ENCODE results near the gene PHLPP1.

PHLPP1 gene

DNA sequence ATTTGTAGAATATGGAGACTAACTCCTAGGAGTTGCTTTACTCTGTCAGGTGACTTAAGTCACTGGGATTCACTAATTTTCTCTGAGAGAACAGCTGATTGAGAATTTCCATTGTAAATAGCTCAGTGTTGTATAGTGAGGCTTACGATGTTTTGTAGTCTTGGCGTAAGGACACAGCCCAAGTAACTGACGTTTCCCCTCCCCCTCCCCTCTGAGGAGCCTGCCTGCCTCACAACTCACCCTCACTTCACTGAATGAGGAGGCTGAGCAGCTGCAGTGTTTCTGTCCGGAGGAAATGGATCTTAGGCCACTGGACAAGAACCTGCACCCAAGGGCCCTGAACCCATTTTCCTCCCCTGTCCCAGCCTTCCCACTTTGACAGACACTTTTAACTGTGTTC is 264.6 kb downstream of the PHLPP1 start:
- no peak for DNase-seq (ENCODE audit: low spot score)
- no peak for TF ChIP-seq CTCF (IDR thresholded peaks at IDR 0.05; ENCODE audit: borderline replicate concordance, control extremely low read depth, extremely low read depth, insufficient read depth, missing control alignments)
- in situ Hi-C loops (cut with MboI; ENCODE audit: low sequenced_read_pairs, unreplicated experiment), result loop anchor here (25.0 kb wide), 3 partner anchors 393 to 793 kb away; partner anchors contain the start of genes PIGN and RELCH

DNA sequence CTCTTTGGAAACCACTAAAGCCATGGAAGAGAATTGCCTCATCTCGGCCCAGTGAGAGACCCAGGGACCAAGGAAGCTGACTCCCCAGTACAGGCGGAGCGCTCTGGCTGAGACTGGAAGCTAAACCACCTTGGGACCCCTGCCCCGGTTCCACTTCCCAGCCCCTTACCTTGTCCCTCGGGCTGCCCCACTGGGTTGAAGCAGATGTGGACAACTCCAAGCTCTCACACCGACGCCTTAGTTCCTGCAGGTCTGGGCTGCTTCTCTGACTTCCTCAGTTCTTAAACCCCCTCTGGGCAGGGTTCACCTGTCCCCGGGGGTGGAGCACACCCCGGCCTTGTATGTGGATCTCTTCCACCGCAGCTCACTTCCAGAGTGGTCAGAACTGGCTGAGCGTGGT is 266.2 kb downstream of the PHLPP1 start:
- DNase-seq (ENCODE audit: low spot score), result no peak
- in situ Hi-C loops (cut with MboI; ENCODE audit: low sequenced_read_pairs, unreplicated experiment), result loop anchor here (25.0 kb wide), 3 partner anchors 394 to 794 kb away; partner anchors contain the start of genes PIGN and RELCH
- TF ChIP-seq CTCF (IDR thresholded peaks at IDR 0.05; ENCODE audit: borderline replicate concordance, control extremely low read depth, extremely low read depth, insufficient read depth, missing control alignments), result no peak

DNA sequence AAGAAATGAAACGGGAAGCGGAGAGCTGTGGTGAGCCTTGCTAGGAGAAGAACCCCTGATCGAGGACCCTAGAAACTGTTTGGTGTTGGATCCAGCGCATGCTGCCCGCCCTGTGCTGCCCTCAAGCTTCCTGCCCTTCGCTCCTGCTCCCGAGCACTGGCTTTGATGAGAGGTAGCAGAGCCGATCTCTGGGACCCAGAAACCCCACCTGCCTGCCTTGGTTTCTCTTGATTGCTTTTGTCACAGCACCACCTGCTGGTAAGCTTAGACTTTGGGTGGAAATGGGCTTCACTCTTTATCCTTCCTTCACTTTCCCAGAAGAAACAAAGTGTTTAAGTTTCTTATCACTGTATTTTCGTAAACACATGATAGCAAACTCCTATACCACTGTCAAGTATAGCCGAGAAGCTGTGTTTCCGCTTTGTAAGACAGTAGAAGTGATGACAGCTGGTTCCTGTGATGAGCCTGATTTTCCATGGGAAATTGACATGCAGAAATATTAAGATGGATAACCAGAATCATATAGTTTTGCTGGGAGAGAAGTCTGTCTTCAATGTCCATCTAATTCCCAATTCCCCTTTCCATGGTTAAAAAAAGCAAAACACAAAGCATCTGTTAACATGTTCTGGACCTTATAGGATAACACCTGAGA is 267.4 kb downstream of the PHLPP1 start:
- in situ Hi-C loops (cut with MboI; ENCODE audit: low sequenced_read_pairs, unreplicated experiment), result loop anchor here (25.0 kb wide), 3 partner anchors 395 to 795 kb away; partner anchors contain the start of genes PIGN and RELCH
- peak; percentile 74 for TF ChIP-seq CTCF (IDR thresholded peaks at IDR 0.05; ENCODE audit: borderline replicate concordance, control extremely low read depth, extremely low read depth, insufficient read depth, missing control alignments)
- DNase-seq (ENCODE audit: low spot score), result peak; percentile 82

DNA sequence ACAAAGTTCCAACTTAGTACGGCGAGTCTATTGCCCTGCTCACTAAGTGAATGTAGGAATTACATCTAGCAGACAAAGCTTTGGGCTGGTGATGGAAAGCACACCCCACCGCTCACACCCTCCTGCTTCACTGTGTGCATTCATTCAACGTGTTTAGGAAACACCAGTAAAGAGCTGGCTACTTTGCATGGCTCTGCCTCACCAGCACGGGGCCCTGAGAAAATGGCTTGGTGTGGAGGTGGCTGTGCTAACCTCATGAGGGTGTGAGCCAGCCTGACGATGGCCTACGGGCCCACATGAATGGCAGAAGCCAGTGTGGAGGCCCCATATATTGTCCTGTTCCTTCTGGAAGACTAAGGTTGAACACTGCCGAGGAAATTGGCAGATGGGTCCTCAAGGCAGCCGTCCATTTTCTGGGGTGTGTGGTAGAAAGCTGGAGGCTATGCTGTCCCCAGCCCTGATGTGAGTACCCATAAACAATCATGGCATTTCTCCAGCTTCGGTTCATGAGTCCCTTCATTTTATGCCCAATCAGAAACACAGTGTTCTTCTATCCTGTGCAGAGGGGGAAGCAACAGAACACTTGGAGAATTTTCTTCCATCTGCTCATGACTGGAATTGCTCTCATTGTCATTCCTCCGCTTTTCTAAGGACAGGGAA is 269.4 kb downstream of the PHLPP1 start:
- no peak for DNase-seq (ENCODE audit: low spot score)
- TF ChIP-seq CTCF (IDR thresholded peaks at IDR 0.05; ENCODE audit: borderline replicate concordance, control extremely low read depth, extremely low read depth, insufficient read depth, missing control alignments), result no peak
- in situ Hi-C loops (cut with MboI; ENCODE audit: low sequenced_read_pairs, unreplicated experiment), result loop anchor here (25.0 kb wide), 3 partner anchors 397 to 797 kb away; partner anchors contain the start of genes PIGN and RELCH

DNA sequence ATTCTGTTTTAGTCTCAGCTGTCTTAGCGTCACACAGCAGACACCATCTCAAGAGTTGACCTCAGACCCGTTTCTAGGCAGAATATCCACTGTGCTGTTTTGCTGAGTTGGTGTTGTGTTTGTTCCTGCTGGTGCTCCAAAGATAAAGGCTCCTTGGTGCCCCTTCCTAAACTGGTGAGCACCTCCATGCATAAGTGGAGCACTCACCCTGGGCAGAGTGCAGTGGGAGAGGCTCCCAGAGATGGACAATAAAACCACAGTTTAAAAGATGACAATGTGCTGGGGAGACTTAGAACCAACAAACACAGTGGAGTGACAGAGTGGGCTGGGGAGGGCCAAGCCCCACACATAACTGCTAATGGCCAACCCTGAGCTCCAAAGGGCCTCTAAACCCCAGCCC is 271.1 kb downstream of the PHLPP1 start:
- no peak for DNase-seq (ENCODE audit: low spot score)
- no peak for TF ChIP-seq CTCF (IDR thresholded peaks at IDR 0.05; ENCODE audit: borderline replicate concordance, control extremely low read depth, extremely low read depth, insufficient read depth, missing control alignments)
- in situ Hi-C loops (cut with MboI; ENCODE audit: low sequenced_read_pairs, unreplicated experiment), result loop anchor here (25.0 kb wide), 3 partner anchors 399 to 799 kb away; partner anchors contain the start of genes PIGN and RELCH

DNA sequence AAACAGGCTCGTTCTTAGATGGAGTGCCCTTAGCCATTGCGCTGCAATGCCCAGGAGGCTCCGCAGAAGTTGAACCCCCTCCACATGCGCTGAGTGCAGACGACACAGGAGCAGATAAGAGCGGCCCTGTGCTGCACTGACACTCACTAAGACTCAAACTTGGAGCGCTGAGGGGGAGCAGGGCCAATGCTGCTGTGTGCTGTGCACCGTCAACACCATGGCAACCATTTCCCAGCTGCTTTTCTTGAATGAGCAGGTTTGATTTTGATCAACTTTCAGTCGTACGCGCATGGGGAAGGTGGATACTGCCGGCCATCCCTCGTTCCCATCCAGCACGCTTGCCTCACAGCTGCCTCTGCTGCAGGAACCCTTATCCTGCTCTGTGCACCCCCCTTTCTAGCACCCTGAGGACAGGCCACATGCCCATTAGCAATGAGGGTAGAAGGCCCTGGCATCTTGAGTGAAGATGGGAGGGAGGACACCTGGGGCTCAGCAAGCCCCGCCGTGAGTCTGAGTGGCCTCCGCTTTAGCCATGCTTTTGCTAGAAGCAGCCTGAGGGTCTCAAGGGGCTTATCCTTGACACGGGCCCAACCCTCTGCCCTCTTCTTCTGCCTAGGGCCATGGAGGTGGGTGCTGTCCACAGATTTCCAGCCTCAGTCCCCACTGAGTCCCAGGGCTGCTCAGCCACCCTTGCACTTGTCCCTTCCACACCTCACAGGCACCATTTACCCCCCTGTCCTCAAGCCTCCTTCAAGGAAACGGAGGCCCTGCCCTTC is 271.9 kb downstream of the PHLPP1 start:
- no peak for DNase-seq (ENCODE audit: low spot score)
- TF ChIP-seq CTCF (IDR thresholded peaks at IDR 0.05; ENCODE audit: borderline replicate concordance, control extremely low read depth, extremely low read depth, insufficient read depth, missing control alignments), result no peak
- in situ Hi-C loops (cut with MboI; ENCODE audit: low sequenced_read_pairs, unreplicated experiment), result loop anchor here (25.0 kb wide), 3 partner anchors 400 to 800 kb away; partner anchors contain the start of genes PIGN and RELCH

Data from GM13976 (cell line).